Loucy (cell line): ENCODE results near the gene ACBD3.

Source experiments
- H2AFZ ChIP-seq: fragments of 200-600 bp; sonication (generic); 2 replicates; pipeline ENCODE4 v1.6.0; 2016; ENCODE audit warnings: antibody characterized with exemption, mild to moderate bottlenecking, low read length, moderate library complexity
- H3F3A ChIP-seq: fragments of 200-600 bp; 2 replicates; pipeline ENCODE4 v1.6.0; 2016; ENCODE audit warnings: antibody characterized with exemption, low read depth, mild to moderate bottlenecking
- H3K27me3 ChIP-seq: fragments of 200-600 bp; sonication (generic); 2 replicates; pipeline ENCODE4 v1.6.1; 2014; ENCODE audit warnings: low read length, mild to moderate bottlenecking; ENCODE audit not compliant: insufficient read depth, poor library complexity, severe bottlenecking
- H3K36me3 ChIP-seq: fragments of 200-600 bp; sonication (generic); 2 replicates; pipeline ENCODE4 v1.6.1; 2016; ENCODE audit warnings: low read length; ENCODE audit not compliant: insufficient read depth
- H3K4me1 ChIP-seq: fragments of 200-600 bp; sonication (generic); 2 replicates; pipeline ENCODE4 v1.5.1; 2014; ENCODE audit warnings: low read length, mild to moderate bottlenecking; ENCODE audit not compliant: insufficient read depth, poor library complexity, severe bottlenecking
- H3K4me2 ChIP-seq: fragments of 200-600 bp; sonication (generic); 2 replicates; pipeline ENCODE4 v1.6.0; 2014; ENCODE audit warnings: antibody characterized with exemption, low read length, low read depth, mild to moderate bottlenecking; ENCODE audit not compliant: poor library complexity, severe bottlenecking
- H3K4me3 ChIP-seq: fragments of 200-600 bp; sonication (generic); 2 replicates; pipeline ENCODE4 v1.5.1; 2014; ENCODE audit warnings: low read length, mild to moderate bottlenecking, mixed read lengths; ENCODE audit not compliant: poor library complexity, severe bottlenecking
- H3K79me2 ChIP-seq: fragments of 200-600 bp; sonication (generic); 2 replicates; pipeline ENCODE4 v1.6.1; 2014; ENCODE audit warnings: low read length; ENCODE audit not compliant: insufficient read depth
- H3K9ac ChIP-seq: fragments of 200-600 bp; sonication (generic); 2 replicates; pipeline ENCODE4 v1.6.0; 2014; ENCODE audit warnings: mild to moderate bottlenecking, low read depth, low read length, moderate library complexity; ENCODE audit not compliant: poor library complexity, severe bottlenecking
- H3K9me2 ChIP-seq: fragments of 200-600 bp; sonication (generic); replicated peaks from 2 replicates; pipeline ENCODE4 v1.6.1; 2016; ENCODE audit warnings: low read depth, low read length, mixed read lengths
- H3K9me3 ChIP-seq: fragments of 200-600 bp; sonication (generic); 2 replicates; pipeline ENCODE4 v1.6.1; 2014; ENCODE audit warnings: mild to moderate bottlenecking, antibody characterized with exemption, low read length, low read depth; ENCODE audit not compliant: insufficient read depth
- H4K20me1 ChIP-seq: fragments of 200-600 bp; sonication (generic); 2 replicates; pipeline ENCODE4 v1.6.0; 2014; ENCODE audit warnings: antibody characterized with exemption, low read length, mild to moderate bottlenecking; ENCODE audit not compliant: insufficient read depth, poor library complexity, severe bottlenecking
- EZH2phosphoT487 ChIP-seq: fragments of 200-600 bp; IDR thresholded peaks from 2 replicates; pipeline ENCODE4 v1.6.1; 2018; ENCODE audit warnings: antibody characterized with exemption, mild to moderate bottlenecking, moderate library complexity, borderline replicate concordance
- TF ChIP-seq, protein P1 (sequence below): fragments of 200-600 bp; sonication (generic); conservative IDR thresholded peaks from 2 replicates; pipeline ENCODE4 v1.5.1; 2014; ENCODE audit warnings: mild to moderate bottlenecking, antibody characterized with exemption, low read length

ACBD3 gene

DNA sequence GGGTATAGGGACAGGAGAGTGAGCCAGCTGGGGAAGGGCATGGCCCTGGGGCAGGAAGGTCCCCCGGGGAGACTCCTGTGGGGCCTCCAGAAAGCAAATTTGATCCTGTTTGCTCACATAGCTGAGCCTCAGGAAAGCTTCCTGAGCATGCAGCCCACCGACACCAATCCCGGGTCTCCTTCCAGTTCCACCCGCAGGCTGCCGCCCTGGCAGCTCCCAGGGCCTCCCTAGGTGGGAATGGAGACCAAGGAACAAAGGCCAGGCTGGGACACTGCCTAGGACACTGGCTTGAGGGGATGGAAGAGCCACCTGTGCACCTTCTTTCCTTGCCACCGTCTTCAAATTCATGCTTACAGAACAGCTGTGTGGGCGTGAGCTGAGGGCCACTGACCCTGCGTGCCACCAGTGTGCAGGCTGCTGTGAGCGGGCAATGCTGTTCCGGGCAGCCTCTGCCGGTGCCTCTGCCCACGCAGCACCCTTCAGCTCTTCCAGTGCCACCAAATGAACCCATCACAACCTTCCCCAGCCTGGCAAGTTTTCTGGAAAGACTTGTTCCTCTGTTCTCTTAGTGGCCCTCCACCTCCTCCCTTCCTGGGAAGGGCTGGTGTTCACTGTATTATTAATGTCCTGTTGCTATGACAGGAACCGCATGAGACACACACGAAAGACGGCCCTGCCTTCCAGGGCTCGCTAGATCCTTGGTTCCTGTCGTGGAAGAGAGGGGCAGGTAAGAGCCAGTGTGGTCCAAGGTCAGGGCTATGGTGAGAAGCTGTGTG lies 53.6 kb downstream of the ACBD3 start:
- Histone ChIP-seq H3K36me3 (no peaks in the 10 kb centered on the region), H3K79me2 (no peaks in the 10 kb centered on the region), H2AFZ (no peak overlapping the region), H3K9me3 (no peaks in the 10 kb centered on the region), H3K9ac (no peak overlapping the region), H3F3A (no peaks in the 10 kb centered on the region), H4K20me1 (no peaks in the 10 kb centered on the region), H3K4me2 (no peak overlapping the region), H3K4me1 (no peaks in the 10 kb centered on the region), H3K4me3 (no peak overlapping the region), H3K27me3 (no peaks in the 10 kb centered on the region), H3K9me2 (no peaks in the 10 kb centered on the region)
- TF ChIP-seq EZH2phosphoT487, result no peak
- TF ChIP-seq, protein P1, sequence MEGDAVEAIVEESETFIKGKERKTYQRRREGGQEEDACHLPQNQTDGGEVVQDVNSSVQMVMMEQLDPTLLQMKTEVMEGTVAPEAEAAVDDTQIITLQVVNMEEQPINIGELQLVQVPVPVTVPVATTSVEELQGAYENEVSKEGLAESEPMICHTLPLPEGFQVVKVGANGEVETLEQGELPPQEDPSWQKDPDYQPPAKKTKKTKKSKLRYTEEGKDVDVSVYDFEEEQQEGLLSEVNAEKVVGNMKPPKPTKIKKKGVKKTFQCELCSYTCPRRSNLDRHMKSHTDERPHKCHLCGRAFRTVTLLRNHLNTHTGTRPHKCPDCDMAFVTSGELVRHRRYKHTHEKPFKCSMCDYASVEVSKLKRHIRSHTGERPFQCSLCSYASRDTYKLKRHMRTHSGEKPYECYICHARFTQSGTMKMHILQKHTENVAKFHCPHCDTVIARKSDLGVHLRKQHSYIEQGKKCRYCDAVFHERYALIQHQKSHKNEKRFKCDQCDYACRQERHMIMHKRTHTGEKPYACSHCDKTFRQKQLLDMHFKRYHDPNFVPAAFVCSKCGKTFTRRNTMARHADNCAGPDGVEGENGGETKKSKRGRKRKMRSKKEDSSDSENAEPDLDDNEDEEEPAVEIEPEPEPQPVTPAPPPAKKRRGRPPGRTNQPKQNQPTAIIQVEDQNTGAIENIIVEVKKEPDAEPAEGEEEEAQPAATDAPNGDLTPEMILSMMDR, result no peak

DNA sequence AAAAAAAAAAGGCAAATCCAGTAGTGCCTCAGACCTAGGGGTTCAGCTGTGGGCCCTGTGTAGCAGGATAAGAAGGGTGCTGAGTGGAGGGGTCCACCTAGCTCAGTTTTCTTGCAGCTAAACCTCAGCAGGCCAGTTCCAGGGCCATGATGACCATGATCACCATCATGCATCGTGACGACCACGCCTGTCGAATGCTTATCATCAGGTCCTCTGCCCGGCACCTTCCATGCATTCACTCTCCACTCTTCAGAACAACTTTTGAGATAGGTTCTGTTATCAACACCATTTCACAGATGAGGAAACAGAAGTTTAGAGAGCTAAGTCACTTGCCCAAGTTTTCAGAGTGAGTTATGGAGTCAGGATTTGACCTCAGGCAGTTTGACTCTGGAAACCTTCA lies 54.9 kb downstream of the ACBD3 start:
- H3F3A ChIP-seq, result no peaks in the 10 kb centered on the region
- H3K27me3 ChIP-seq, result no peaks in the 10 kb centered on the region
- no peaks in the 10 kb centered on the region for H3K4me1 ChIP-seq
- no peak overlapping the region for H3K4me2 ChIP-seq
- H3K9ac ChIP-seq, result no peak overlapping the region
- TF ChIP-seq, protein P1, result no peak
- no peak for TF ChIP-seq EZH2phosphoT487
- no peaks in the 10 kb centered on the region for H4K20me1 ChIP-seq
- H3K9me3 ChIP-seq, result no peaks in the 10 kb centered on the region
- no peaks in the 10 kb centered on the region for H3K9me2 ChIP-seq
- no peaks in the 10 kb centered on the region for H3K79me2 ChIP-seq
- no peak overlapping the region for H3K4me3 ChIP-seq
- no peak overlapping the region for H2AFZ ChIP-seq
- H3K36me3 ChIP-seq, result no peaks in the 10 kb centered on the region

DNA sequence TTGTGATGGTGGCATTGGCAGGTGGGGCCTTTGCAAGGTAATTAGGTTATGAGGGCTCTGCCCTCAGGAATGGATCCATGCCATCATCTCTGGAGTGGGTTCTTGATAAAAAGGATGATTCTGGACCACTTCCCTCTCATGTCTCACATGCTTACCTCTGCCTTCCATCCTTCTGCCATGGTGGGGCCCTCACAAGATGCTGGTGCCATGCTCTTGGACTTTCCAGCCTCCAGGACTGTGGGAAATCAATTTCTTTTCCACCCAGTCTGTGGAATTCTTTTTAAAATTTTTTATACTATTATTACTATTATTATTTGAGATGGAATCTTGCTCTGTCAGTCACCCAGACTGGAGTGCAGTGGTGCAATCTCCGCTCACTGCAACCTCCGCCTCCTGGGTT lies 57.3 kb downstream of the ACBD3 start:
- H3K27me3 ChIP-seq, result no peaks in the 10 kb centered on the region
- no peaks in the 10 kb centered on the region for H3K9me2 ChIP-seq
- no peaks in the 10 kb centered on the region for H3K36me3 ChIP-seq
- H3K9me3 ChIP-seq, result no peaks in the 10 kb centered on the region
- no peaks in the 10 kb centered on the region for H3K79me2 ChIP-seq
- no peaks in the 10 kb centered on the region for H4K20me1 ChIP-seq
- H3F3A ChIP-seq, result no peaks in the 10 kb centered on the region
- H3K4me3 ChIP-seq, result no peak overlapping the region
- no peak overlapping the region for H3K9ac ChIP-seq
- no peak for TF ChIP-seq EZH2phosphoT487
- TF ChIP-seq, protein P1, result no peak
- H3K4me1 ChIP-seq, result peaks cover 12% of the 10 kb centered on the region
- H3K4me2 ChIP-seq, result no peak overlapping the region
- no peak overlapping the region for H2AFZ ChIP-seq
